ENCODE measurements around the gene CEMIP2. TPM values are rescaled to one million over a fixed set of nuclear protein-coding genes. Genes with fewer than 3 reads are reported as not detected.

Gene CEMIP2
- total RNA-seq, 5 donors from 2014 or later (not counting 1 experiment from before 2014, with no cell fraction given): 82.1 to 285 (median 90.8) TPM

GRCh38 chr9:71637375-71637774 is 130.9 kb downstream of the CEMIP2 start:
- H3K27me3 ChIP-seq (replicated peaks in 1 of 2; ENCODE audit: control insufficient read depth in 2 of 2, extremely low read depth in 1 of 2, insufficient read depth in 2 of 2, low read length in 1 of 2): no peaks in the 10 kb centered on the region
- no peak overlapping the region for H3K4me3 ChIP-seq (ENCODE audit: control insufficient read depth in 1 of 2, extremely low read depth in 1 of 2, low read length in 1 of 2)
- Mint-ChIP-seq H3K27ac (no peak overlapping the region), H3K9me3 (no peaks in the 10 kb centered on the region), H3K4me3 (no peak overlapping the region), H3K36me3 (no peaks in the 10 kb centered on the region), H3K4me1 (peaks cover 14 to 29% (median 25%) of the 10 kb centered on the region in 3 donors), H3K27me3 (no peaks in the 10 kb centered on the region)
- peaks cover 0 to 11% of the 10 kb centered on the region in 2 experiments for H3K4me1 ChIP-seq (ENCODE audit: control insufficient read depth in 1 of 2, extremely low read depth in 1 of 2, insufficient read depth in 2 of 2, low read length in 2 of 2)
- no peak overlapping the region for H3K27ac ChIP-seq (ENCODE audit: low read length)
- DNase-seq: no peak
- no peaks in the 10 kb centered on the region for H3K9me3 ChIP-seq
- ATAC-seq (replicated peaks in 1 of 4): no peak
- POLR2A ChIA-PET: no interaction called here
- no CpG with 5 or more reads among the region's 1 CpG for WGBS (ENCODE audit: insufficient coverage)
- CTCF ChIA-PET: interaction anchor here (0.6 to 0.7 kb wide), 2 partner anchors 182 to 379 kb away, joined by 5 to 7 read pairs; no protein-coding TSS in a partner anchor
- H3K36me3 ChIP-seq (ENCODE audit: control insufficient read depth in 2 of 2, extremely low read depth in 1 of 2, insufficient read depth in 1 of 2, low read length in 1 of 2): no peaks in the 10 kb centered on the region

- H3K4me1 ChIP-seq (ENCODE audit: control insufficient read depth in 1 of 2, extremely low read depth in 1 of 2, insufficient read depth in 2 of 2, low read length in 2 of 2): peaks cover 0 to 11% of the 10 kb centered on the region in 2 experiments
- H3K4me3 ChIP-seq (ENCODE audit: control insufficient read depth in 1 of 2, extremely low read depth in 1 of 2, low read length in 1 of 2): no peak overlapping the region
- H3K9me3 ChIP-seq: no peaks in the 10 kb centered on the region
- no peaks in the 10 kb centered on the region for H3K27me3 ChIP-seq (replicated peaks in 1 of 2; ENCODE audit: control insufficient read depth in 2 of 2, extremely low read depth in 1 of 2, insufficient read depth in 2 of 2, low read length in 1 of 2)
- Mint-ChIP-seq H3K36me3 (no peaks in the 10 kb centered on the region), H3K27ac (no peak overlapping the region), H3K9me3 (no peaks in the 10 kb centered on the region), H3K4me1 (peaks cover 14 to 29% (median 25%) of the 10 kb centered on the region in 3 donors), H3K4me3 (no peak overlapping the region), H3K27me3 (no peaks in the 10 kb centered on the region)
- no peak for DNase-seq
- H3K27ac ChIP-seq (ENCODE audit: low read length): no peak overlapping the region
- 100% methylated on average over 4 of the region's 5 CpGs for WGBS (ENCODE audit: insufficient coverage)
- ATAC-seq (replicated peaks in 1 of 4): no peak
- CTCF ChIA-PET: no interaction called here
- no peaks in the 10 kb centered on the region for H3K36me3 ChIP-seq (ENCODE audit: control insufficient read depth in 2 of 2, extremely low read depth in 1 of 2, insufficient read depth in 1 of 2, low read length in 1 of 2)
- POLR2A ChIA-PET: no interaction called here
Observed at GRCh38 chr9:71636143-71636839, 132.0 kb downstream of the CEMIP2 start.

GRCh38 chr9:71634752-71635151 is 133.6 kb downstream of the CEMIP2 start:
- Histone ChIP-seq H3K27me3 (replicated peaks in 1 of 2; ENCODE audit: control insufficient read depth in 2 of 2, extremely low read depth in 1 of 2, insufficient read depth in 2 of 2, low read length in 1 of 2) (no peaks in the 10 kb centered on the region), H3K9me3 (no peaks in the 10 kb centered on the region), H3K36me3 (ENCODE audit: control insufficient read depth in 2 of 2, extremely low read depth in 1 of 2, insufficient read depth in 1 of 2, low read length in 1 of 2) (no peaks in the 10 kb centered on the region), H3K4me3 (ENCODE audit: control insufficient read depth in 1 of 2, extremely low read depth in 1 of 2, low read length in 1 of 2) (no peak overlapping the region), H3K4me1 (ENCODE audit: control insufficient read depth in 1 of 2, extremely low read depth in 1 of 2, insufficient read depth in 2 of 2, low read length in 2 of 2) (peaks cover 0 to 6% of the 10 kb centered on the region in 2 experiments), H3K27ac (ENCODE audit: low read length) (no peak overlapping the region)
- H3K27ac Mint-ChIP-seq: no peak overlapping the region
- DNase-seq (no peak), ATAC-seq (replicated peaks in 1 of 4) (no peak)
- no peaks in the 10 kb centered on the region for H3K9me3 Mint-ChIP-seq
- ChIA-PET CTCF (no interaction called here), POLR2A (no interaction called here)
- no peaks in the 10 kb centered on the region for H3K36me3 Mint-ChIP-seq
- WGBS (ENCODE audit: insufficient coverage): 86% methylated on average over 2 of the region's 4 CpGs
- no peaks in the 10 kb centered on the region for H3K27me3 Mint-ChIP-seq
- H3K4me1 Mint-ChIP-seq: peaks cover 14 to 23% (median 20%) of the 10 kb centered on the region in 3 donors
- H3K4me3 Mint-ChIP-seq: no peak overlapping the region

Other genes starting within 250 kb of the CEMIP2 start
- gene ABHD17B, start 142.7 kb upstream of the CEMIP2 start, total RNA-seq: 10 to 100 TPM; 16.0 to 23.7 (median 19.7) TPM
- gene C9orf85, start 143.1 kb upstream of the CEMIP2 start, total RNA-seq: 1 to 10 TPM; 6.1 to 10.0 (median 7.6) TPM